ENCODE results near the gene OR8B12.
A peak's percentile ranks its signal among the peaks of the same experiment; 100 is the strongest.

Gene OR8B12, protein sequence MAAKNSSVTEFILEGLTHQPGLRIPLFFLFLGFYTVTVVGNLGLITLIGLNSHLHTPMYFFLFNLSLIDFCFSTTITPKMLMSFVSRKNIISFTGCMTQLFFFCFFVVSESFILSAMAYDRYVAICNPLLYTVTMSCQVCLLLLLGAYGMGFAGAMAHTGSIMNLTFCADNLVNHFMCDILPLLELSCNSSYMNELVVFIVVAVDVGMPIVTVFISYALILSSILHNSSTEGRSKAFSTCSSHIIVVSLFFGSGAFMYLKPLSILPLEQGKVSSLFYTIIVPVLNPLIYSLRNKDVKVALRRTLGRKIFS

GRCh38 chr11:124543554-124543953 lies at the start of gene OR8B12:
TSS of gene OR8B12 (minus strand) at chr11:124543654. CDS start at chr11:124543654, 0 bp downstream.
- no peak for DNase-seq (ENCODE audit: low read depth)

DNA sequence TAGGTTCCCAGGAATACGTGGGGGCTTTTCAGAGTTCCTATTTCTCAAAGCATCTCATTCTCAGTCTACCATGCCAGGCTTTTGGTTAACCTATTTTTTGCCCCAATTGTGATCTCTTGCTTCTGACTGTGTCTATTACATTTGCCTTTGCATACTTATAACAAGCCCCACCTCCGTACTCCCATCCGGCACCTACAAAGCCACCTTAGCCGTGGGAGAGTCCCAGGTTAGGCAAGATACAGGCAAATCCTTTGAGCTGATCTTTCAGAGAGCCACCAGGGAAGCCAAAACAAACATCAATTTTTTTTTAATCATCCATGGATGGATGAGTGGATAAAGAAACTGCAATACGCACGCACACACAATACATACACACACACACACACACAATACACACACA lies 49.2 kb upstream of the OR8B12 start:
- no peak for DNase-seq (ENCODE audit: low read depth)

- DNase-seq (ENCODE audit: low read depth): no peak
Measured at GRCh38 chr11:124591430-124591829, 48.0 kb upstream of the OR8B12 start.

DNA sequence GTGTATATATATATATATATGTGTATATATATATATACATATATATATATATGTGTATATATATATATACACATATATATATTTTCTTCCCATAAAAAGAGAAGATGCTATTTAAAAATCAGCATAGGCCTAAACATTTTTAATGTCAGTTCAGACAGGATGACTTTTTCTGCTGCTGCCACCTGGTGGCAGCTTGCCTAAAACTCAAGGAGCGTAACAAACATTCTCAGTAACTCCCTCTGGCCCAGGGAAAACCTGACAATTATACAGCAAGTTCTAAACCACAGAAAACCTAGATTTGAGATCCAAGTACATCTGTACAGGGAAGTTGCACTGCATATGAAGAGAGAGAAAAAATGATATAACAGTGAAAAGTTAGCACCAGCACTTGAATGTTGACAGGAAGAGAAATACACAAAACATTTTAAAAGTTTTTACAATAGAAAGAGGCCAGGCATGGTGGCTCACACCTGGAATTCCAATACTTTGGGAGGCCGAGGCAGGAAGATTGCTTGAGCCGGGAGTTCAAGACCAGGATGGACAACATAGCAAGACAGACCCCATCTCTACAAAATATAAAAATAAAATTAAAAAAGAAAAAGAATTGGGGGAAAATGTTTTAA lies 42.9 kb upstream of the OR8B12 start:
- peak; percentile 58 for DNase-seq (ENCODE audit: low read depth)

DNA sequence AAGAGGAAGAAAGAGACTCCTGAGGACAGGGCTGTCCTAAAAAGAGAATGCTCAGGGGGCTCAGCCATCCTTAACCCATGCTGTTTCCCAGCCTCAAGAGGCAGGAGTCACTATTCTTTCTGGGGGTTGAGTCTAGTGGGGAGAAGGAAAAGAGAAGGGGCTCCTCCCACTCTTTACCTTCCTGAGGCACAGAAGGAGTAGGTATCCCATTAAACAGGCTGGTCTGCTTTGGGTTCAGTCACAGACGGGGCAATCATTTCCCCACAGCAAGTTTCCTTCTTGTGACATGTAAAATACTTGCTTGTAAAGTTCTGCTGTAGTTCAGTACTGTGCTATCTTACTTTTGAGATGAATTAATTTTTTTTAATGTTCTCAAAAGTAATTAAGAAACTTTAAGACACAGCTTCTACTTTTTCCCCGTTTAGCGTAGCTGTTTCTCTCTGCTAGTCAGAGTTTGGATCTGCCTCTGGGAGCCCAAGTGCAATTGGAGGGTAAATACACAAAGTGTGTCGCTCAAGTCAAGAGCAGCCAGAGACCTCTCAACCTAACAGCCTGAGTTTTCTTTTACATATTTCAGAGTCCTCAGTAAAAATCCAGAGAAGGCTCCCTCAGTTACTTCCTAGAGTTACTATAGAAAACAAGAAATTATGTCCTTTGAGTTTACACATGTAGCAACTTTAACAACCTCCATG lies 41.4 kb upstream of the OR8B12 start:
- DNase-seq (ENCODE audit: low read depth): no peak

- DNase-seq (ENCODE audit: low read depth): no peak
Measured at GRCh38 chr11:124583781-124584180, 40.3 kb upstream of the OR8B12 start.

- no peak for DNase-seq (ENCODE audit: low read depth)
Measured at GRCh38 chr11:124582565-124582964, 39.1 kb upstream of the OR8B12 start.

- DNase-seq (ENCODE audit: low read depth): no peak
Measured at GRCh38 chr11:124581817-124582216, 38.4 kb upstream of the OR8B12 start.

GRCh38 chr11:124578761-124579160 lies 35.3 kb upstream of the OR8B12 start:
- no peak for DNase-seq (ENCODE audit: low read depth)

DNA sequence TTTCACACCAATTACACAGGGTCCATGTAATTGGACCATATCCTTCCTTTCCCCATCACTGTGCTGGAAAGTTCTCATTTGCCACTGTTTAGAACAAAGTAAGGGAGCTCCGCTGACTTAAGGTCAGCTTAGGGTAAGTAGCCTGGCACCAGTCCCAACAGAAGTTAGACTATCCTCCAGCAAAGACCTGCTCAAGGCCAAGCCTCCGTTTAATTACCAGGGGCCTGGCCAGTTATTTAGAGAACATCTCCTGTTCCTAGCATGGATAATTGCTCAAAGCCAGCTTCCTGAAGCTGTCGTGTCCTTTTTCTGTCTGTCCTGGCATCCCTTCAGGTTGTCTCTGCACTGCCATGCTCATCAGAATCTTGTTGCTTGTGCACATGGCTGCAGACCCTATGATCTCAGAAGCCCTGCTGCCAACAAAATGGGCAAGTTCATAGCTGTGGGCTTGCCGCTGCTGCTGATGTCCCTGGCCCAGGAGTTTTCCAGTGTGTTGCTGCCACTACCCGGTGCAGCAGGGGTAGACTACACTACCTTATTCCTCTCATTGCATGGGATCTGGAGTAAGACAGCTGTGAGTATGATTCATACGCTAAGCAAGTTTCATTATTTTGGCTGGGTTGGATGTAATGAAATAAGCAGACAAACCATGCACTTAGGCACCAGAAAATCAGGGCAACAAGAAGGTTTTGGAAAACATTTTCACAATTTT lies 34.4 kb upstream of the OR8B12 start:
- no peak for DNase-seq (ENCODE audit: low read depth)

- no peak for DNase-seq (ENCODE audit: low read depth)
Measured at GRCh38 chr11:124570160-124570559, 26.7 kb upstream of the OR8B12 start.

GRCh38 chr11:124569697-124570096 lies 26.2 kb upstream of the OR8B12 start, which contains the start of gene OR8A1:
TSS of gene OR8A1 (plus strand) at chr11:124569997. CDS start at chr11:124570120, 123 bp downstream.
- DNase-seq (ENCODE audit: low read depth): no peak

DNA sequence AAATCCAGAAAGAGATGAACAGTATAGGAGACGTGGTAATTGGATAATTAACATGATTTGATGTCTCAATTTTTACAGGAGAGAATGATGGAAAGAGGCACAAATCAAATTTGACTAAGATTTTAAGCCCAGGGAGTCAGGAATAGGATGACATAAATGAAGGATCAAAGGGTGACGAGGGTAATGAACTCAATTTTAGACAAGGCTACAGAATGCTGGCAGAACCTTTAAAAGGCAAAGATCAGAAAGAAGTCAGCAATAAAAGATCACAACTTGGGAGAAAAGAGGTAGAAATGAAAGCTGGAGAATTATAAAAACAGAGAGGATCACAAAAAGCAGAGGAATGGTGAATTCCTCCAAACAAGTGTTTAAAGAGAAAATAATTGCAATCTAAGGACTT lies 13.4 kb upstream of the OR8B12 start:
- no peak for DNase-seq (ENCODE audit: low read depth)

- no peak for DNase-seq (ENCODE audit: low read depth)
Measured at GRCh38 chr11:124551987-124552386, 8.5 kb upstream of the OR8B12 start.

DNA sequence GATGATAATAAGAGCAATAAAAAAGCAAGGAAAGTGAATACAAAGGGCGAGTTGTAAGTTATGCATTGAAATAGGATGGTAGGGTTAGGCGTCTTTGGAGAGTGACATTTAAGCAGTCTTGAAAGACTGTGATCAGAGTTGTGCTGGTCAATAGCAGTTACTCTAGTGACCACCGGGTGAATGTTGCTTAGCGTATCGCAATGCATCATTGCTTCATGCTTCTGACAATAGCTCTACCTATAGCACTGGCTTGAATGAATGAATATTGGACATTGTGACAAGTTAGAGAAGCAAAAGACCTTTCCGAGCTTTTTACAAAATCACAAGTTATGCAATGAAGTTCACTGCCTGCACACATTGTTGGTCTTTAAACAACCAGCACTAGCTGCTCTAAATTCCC lies 7.7 kb upstream of the OR8B12 start:
- DNase-seq (ENCODE audit: low read depth): no peak

GRCh38 chr11:124543145-124543544 lies 309 bp downstream of the OR8B12 start:
- DNase-seq (ENCODE audit: low read depth): no peak

- no peak for DNase-seq (ENCODE audit: low read depth)
Measured at GRCh38 chr11:124541204-124541603, 2.2 kb downstream of the OR8B12 start.

GRCh38 chr11:124538019-124538418 lies 5.4 kb downstream of the OR8B12 start:
- peak; percentile 46 for DNase-seq (ENCODE audit: low read depth)

GRCh38 chr11:124536520-124536919 lies 6.9 kb downstream of the OR8B12 start:
- peak; percentile 47 for DNase-seq (ENCODE audit: low read depth)

DNA sequence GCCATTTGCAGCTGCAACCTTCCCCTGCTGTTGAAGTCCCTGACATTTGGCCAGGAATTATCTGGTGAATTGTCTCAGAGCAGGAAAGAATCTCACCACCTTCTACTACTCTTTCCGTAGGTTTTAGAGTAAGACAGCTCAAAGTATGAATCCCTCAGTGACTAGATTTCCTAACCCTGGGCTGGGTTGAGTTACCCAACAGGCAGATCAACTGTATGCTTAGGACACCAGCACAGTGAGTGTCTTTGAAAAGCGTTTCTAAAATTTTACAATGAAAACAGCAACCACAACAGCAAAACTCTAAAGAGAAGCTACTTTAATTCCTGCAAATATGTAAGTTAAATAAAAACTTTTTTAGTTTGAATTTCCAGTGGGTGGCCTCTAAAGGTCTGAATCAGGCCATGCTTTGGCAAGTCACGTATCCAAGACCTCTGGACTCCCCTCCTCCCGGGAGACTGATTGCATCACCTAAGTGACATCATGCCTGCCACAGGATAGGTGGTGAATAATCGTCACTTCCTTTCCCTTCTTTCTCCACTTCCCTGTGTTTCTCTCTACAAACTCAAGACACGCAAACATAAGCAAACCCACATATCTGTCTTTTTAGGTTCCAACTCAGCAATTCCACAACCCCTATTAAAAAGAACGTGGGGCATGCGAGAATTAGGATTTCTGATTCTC lies 7.8 kb downstream of the OR8B12 start:
- no peak for DNase-seq (ENCODE audit: low read depth)

DNA sequence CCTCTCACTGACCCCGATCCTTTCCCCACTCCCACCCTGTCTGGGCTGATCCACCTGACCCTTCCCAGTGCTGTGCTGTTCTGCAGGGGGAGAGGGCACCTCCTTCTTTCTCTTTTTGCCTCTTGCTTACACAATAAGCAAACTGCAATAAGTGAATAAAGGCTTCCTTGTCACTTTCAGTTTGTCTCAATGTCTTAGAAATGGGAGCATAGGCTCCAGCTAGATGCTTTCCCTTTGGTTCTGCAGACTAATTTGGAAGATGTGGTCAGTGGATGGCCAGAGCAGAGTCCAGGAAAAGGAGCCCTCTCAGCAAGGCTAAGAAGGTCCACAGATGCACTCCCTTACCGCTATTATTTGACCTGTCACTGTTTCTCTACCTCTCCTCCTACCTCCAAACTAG lies 9.4 kb downstream of the OR8B12 start:
- no peak for DNase-seq (ENCODE audit: low read depth)

GRCh38 chr11:124533626-124534025 lies 9.8 kb downstream of the OR8B12 start:
- DNase-seq (ENCODE audit: low read depth): no peak

Data from EH (cell line).